ENCODE results near the gene ERH. TPM values are rescaled to one million over a fixed set of nuclear protein-coding genes. Genes with fewer than 3 reads are reported as not detected.

Gene ERH
- total and polyA plus RNA-seq, 7 donors = 65.6 to 168 (median 106) TPM

- H3K27me3 ChIP-seq = no peaks in the 10 kb centered on the region
- H3K4me3 ChIP-seq = no peak overlapping the region
- no peak overlapping the region for H3K27ac ChIP-seq
- DNase-seq = no peak
- H3K36me3 ChIP-seq = peaks cover 0 to 51% (median 4%) of the 10 kb centered on the region in 4 donors
- H3K4me1 ChIP-seq = no peaks in the 10 kb centered on the region
- TF ChIP-seq EP300 (IDR thresholded peaks at IDR 0.05) (no peak), POLR2A (IDR thresholded peaks at IDR 0.05) (no peak), POLR2AphosphoS5 (IDR thresholded peaks at IDR 0.05) (no peak), CTCF (IDR thresholded peaks at IDR 0.05) (no peak)
- WGBS, 2 donors = 97% methylated on average over 5 of the region's 5 CpGs
- H3K9me3 ChIP-seq = no peaks in the 10 kb centered on the region
- intact Hi-C loops (cut with DNase I) = no loop called here
These were observed 22.4 kb downstream of the ERH start for GRCh38 chr14:69375722-69376121.

- Histone ChIP-seq H3K9me3 (no peaks in the 10 kb centered on the region), H3K4me3 (no peak overlapping the region), H3K27me3 (no peaks in the 10 kb centered on the region), H3K27ac (no peak overlapping the region), H3K36me3 (peaks cover 0 to 45% (median 3%) of the 10 kb centered on the region in 4 donors), H3K4me1 (no peaks in the 10 kb centered on the region)
- intact Hi-C loops (cut with DNase I) = no loop called here
- 97 to 99% methylated on average over 3 of the region's 3 CpGs for WGBS, 2 donors
- no peak for TF ChIP-seq POLR2A (IDR thresholded peaks at IDR 0.05)
- TF ChIP-seq POLR2AphosphoS5 (IDR thresholded peaks at IDR 0.05) = no peak
- TF ChIP-seq EP300 (IDR thresholded peaks at IDR 0.05) = no peak
- no peak for TF ChIP-seq CTCF (IDR thresholded peaks at IDR 0.05)
- DNase-seq = no peak
These were observed 22.9 kb downstream of the ERH start for GRCh38 chr14:69375182-69375581.

- Histone ChIP-seq H3K27ac (no peak overlapping the region), H3K9me3 (no peaks in the 10 kb centered on the region), H3K27me3 (no peaks in the 10 kb centered on the region), H3K4me1 (no peaks in the 10 kb centered on the region), H3K4me3 (no peak overlapping the region), H3K36me3 (peaks cover 0 to 37% (median 3%) of the 10 kb centered on the region in 4 donors)
- no peak for TF ChIP-seq CTCF (IDR thresholded peaks at IDR 0.05)
- no peak for TF ChIP-seq POLR2A (IDR thresholded peaks at IDR 0.05)
- no peak for TF ChIP-seq POLR2AphosphoS5 (IDR thresholded peaks at IDR 0.05)
- no peak for TF ChIP-seq EP300 (IDR thresholded peaks at IDR 0.05)
- no peak for DNase-seq
- intact Hi-C loops (cut with DNase I) = no loop called here
These were observed 23.9 kb downstream of the ERH start for GRCh38 chr14:69374235-69374634.

- no peaks in the 10 kb centered on the region for H3K4me1 ChIP-seq
- intact Hi-C loops (cut with DNase I) = no loop called here
- no peak overlapping the region for H3K27ac ChIP-seq
- no peak for DNase-seq
- WGBS, 2 donors = 50 to 51% methylated on average over 1 of the region's 1 CpG
- no peak overlapping the region for H3K4me3 ChIP-seq
- no peaks in the 10 kb centered on the region for H3K9me3 ChIP-seq
- no peaks in the 10 kb centered on the region for H3K27me3 ChIP-seq
- peaks cover 0 to 37% (median 3%) of the 10 kb centered on the region in 4 donors for H3K36me3 ChIP-seq
- TF ChIP-seq CTCF (IDR thresholded peaks at IDR 0.05) (no peak), POLR2AphosphoS5 (IDR thresholded peaks at IDR 0.05) (no peak), EP300 (IDR thresholded peaks at IDR 0.05) (no peak), POLR2A (IDR thresholded peaks at IDR 0.05) (no peak)
These were observed 25.0 kb downstream of the ERH start for GRCh38 chr14:69373104-69373503.

GRCh38 chr14:69372146-69372545 is 26.0 kb downstream of the ERH start:
- Histone ChIP-seq H3K9me3 (no peaks in the 10 kb centered on the region), H3K4me3 (no peak overlapping the region), H3K4me1 (no peaks in the 10 kb centered on the region), H3K27me3 (no peaks in the 10 kb centered on the region), H3K36me3 (peaks cover 0 to 35% (median 3%) of the 10 kb centered on the region in 4 donors), H3K27ac (no peak overlapping the region)
- intact Hi-C loops (cut with DNase I) = no loop called here
- DNase-seq = no peak
- TF ChIP-seq CTCF (IDR thresholded peaks at IDR 0.05) (no peak), POLR2AphosphoS5 (IDR thresholded peaks at IDR 0.05) (no peak), EP300 (IDR thresholded peaks at IDR 0.05) (no peak), POLR2A (IDR thresholded peaks at IDR 0.05) (no peak)
- WGBS, 2 donors = 97% methylated on average over 3 of the region's 3 CpGs
